SK-N-SH treated with all-trans-retinoic acid at 6 μM for 48 hours (cell line): ENCODE results near the gene OR9G4.

Experiments used
- ARNTL ChIP-seq: fragments of 450-650 bp; formaldehyde crosslinking; IDR thresholded peaks from 2 replicates; pipeline ENCODE4 v1.5.0; 2020; ENCODE audit warnings: low read depth, mild to moderate bottlenecking, moderate library complexity, borderline replicate concordance
- ESRRG ChIP-seq: fragments of 250-450 bp; sonication (Bioruptor Pico); IDR thresholded peaks from 2 replicates; pipeline ENCODE4 v1.6.1; 2021; ENCODE audit warnings: mild to moderate bottlenecking
- GLIS3 ChIP-seq: fragments of 250-450 bp; sonication (Bioruptor Pico); IDR thresholded peaks from 2 replicates; pipeline ENCODE4 v1.5.0; 2020; ENCODE audit warnings: mild to moderate bottlenecking, moderate library complexity
- ISL1 ChIP-seq: fragments of 250-450 bp; sonication (Bioruptor Pico); IDR thresholded peaks from 2 replicates; pipeline ENCODE4 v2.1.2; 2022; ENCODE audit warnings: mild to moderate bottlenecking, moderate library complexity
- ZFP30 ChIP-seq: fragments of 450-650 bp; formaldehyde crosslinking; IDR thresholded peaks from 2 replicates; pipeline ENCODE4 v1.5.0; 2022; ENCODE audit warnings: mild to moderate bottlenecking, moderate library complexity
- TF ChIP-seq, protein P1 (sequence below): fragments of 250-450 bp; sonication (Bioruptor Pico); IDR thresholded peaks from 2 replicates; pipeline ENCODE4 v1.5.0; 2020; ENCODE audit warnings: mild to moderate bottlenecking, moderate library complexity
- TF ChIP-seq, protein P2 (sequence below): fragments of 250-450 bp; sonication (Bioruptor Pico); IDR thresholded peaks from 2 replicates; pipeline ENCODE4 v1.5.1; 2020; ENCODE audit warnings: low read depth, mild to moderate bottlenecking, moderate library complexity

DNA sequence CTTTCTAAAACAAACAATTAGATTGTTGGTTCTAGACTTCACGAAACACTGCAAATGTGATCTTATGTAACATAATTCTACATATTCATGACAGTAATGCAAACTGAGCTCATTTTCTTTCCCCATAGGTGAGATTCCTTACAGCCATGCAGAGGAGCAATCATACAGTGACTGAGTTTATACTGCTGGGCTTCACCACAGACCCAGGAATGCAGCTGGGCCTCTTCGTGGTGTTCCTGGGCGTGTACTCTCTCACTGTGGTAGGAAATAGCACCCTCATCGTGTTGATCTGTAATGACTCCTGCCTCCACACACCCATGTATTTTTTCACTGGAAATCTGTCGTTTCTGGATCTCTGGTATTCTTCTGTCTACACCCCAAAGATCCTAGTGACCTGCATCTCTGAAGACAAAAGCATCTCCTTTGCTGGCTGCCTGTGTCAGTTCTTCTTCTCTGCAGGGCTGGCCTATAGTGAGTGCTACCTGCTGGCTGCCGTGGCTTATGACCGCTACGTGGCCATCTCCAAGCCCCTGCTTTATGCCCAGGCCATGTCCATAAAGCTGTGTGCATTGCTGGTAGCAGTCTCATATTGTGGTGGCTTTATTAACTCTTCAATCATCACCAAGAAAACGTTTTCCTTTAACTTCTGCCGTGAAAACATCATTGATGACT lies 48.1 kb downstream of the OR9G4 start:
- TF ChIP-seq ESRRG (CRISPR knock-in tag) (no peak), GLIS3 (CRISPR knock-in tag) (no peak), ZFP30 (CRISPR knock-in tag) (no peak), ARNTL (CRISPR knock-in tag) (no peak), ISL1 (CRISPR knock-in tag) (no peak)
- TF ChIP-seq, protein P1, sequence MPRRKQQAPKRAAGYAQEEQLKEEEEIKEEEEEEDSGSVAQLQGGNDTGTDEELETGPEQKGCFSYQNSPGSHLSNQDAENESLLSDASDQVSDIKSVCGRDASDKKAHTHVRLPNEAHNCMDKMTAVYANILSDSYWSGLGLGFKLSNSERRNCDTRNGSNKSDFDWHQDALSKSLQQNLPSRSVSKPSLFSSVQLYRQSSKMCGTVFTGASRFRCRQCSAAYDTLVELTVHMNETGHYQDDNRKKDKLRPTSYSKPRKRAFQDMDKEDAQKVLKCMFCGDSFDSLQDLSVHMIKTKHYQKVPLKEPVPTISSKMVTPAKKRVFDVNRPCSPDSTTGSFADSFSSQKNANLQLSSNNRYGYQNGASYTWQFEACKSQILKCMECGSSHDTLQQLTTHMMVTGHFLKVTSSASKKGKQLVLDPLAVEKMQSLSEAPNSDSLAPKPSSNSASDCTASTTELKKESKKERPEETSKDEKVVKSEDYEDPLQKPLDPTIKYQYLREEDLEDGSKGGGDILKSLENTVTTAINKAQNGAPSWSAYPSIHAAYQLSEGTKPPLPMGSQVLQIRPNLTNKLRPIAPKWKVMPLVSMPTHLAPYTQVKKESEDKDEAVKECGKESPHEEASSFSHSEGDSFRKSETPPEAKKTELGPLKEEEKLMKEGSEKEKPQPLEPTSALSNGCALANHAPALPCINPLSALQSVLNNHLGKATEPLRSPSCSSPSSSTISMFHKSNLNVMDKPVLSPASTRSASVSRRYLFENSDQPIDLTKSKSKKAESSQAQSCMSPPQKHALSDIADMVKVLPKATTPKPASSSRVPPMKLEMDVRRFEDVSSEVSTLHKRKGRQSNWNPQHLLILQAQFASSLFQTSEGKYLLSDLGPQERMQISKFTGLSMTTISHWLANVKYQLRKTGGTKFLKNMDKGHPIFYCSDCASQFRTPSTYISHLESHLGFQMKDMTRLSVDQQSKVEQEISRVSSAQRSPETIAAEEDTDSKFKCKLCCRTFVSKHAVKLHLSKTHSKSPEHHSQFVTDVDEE (CRISPR knock-in tag): no peak
- TF ChIP-seq, protein P2, sequence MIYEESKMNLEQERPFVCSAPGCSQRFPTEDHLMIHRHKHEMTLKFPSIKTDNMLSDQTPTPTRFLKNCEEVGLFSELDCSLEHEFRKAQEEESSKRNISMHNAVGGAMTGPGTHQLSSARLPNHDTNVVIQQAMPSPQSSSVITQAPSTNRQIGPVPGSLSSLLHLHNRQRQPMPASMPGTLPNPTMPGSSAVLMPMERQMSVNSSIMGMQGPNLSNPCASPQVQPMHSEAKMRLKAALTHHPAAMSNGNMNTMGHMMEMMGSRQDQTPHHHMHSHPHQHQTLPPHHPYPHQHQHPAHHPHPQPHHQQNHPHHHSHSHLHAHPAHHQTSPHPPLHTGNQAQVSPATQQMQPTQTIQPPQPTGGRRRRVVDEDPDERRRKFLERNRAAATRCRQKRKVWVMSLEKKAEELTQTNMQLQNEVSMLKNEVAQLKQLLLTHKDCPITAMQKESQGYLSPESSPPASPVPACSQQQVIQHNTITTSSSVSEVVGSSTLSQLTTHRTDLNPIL (CRISPR knock-in tag): no peak
